NCI-H1092 (cell line): Measurements from ENCODE around the gene CABP4.

Experiments
- DNase-seq: peaks from one replicate; lab custom pipeline; 2025; lab: John Stamatoyannopoulos, UW

The CABP4 gene

GRCh38 chr11:67496113-67496512, 41.0 kb downstream of the CABP4 start:
- DNase-seq: no peak

DNA sequence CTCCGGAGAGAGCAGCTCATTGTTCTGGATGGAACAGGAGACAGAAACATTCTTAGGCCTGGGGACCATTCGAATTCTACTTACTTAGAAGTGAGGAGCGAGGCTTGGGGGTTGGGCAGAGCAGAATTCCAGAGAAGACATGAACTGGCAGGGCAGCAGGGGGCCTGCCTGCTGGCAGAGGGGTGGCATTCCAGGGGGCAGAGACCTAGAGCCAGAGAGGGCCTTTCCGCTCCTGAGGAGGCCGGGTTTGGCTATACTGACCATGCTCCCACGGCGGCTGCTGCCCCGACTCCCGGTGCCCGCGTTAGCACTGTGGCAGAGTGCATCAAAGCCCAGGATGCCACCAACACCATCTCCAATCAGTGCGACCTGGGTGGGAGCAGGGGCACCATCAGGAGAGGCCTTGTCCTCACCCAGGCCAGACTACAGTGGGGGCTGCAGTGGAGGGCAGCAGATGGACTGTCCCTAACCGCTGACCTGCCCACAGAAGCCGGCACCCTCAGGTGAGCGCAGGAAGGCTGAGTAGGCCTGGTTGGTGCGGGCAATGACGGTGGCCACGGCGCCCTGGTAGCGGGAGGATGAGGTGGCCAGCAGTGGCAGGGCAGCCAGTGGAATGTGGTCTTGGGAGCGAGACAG, 42.6 kb downstream of the CABP4 start:
- no peak for DNase-seq

- no peak for DNase-seq
Measured at GRCh38 chr11:67498544-67498972, 43.4 kb downstream of the CABP4 start.

DNA sequence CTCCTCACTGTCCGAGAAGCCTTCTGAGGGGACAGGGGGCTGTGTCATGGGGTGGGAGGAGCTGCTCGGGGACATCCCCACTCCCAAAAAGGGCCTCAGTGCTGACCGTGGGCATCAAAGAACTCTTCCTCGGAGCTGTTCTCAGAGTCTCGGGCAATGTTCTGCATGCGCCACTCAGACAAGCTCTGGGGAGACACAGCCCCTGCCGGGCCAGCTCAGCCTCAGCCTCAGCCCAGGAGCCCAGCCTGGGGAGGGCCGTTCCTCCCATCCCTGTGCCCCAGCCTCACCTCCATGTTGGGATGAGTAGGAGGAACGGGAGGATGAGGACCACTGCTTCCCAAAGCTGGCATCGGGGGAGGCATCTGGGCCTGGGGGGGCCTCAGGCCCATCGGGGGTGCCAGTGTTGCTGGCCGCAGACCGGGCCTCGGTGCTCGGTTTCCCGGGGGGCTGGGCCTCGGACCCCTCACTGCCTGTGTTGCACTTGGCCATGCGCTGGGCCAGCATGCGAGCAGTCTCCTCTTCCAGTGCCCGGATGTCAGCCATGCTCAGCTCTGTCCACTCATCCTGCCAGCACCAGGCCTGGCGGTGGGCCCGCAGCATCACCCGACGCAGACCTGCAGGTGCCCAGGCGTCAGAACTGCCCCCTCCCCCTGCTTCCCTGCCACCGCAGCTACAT, 44.8 kb downstream of the CABP4 start:
- no peak for DNase-seq

- no peak for DNase-seq
Measured at GRCh38 chr11:67500484-67500821, 45.3 kb downstream of the CABP4 start.

GRCh38 chr11:67500831-67501715, 45.9 kb downstream of the CABP4 start:
- DNase-seq: no peak

DNA sequence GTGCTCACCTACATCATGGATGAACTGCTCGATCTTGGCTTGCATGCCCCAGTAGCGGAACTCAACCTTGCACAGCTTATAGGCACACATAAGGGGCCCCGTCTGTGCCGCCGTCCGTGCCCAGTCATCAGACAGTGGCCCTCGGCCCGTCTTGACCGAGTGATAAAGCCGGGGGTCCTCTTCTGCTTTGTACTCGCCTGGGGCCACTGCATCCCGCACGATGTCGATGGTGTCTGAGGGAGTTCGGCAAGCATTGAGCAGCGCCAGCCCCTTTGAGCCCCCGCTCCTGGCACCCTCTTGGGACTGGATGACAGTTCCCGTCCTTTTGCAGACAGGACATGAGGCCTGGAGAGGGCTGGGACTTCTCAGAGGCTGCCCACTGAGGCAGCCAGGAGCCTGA, 46.7 kb downstream of the CABP4 start:
- no peak for DNase-seq

GRCh38 chr11:67502328-67502979, 47.3 kb downstream of the CABP4 start:
- DNase-seq: no peak

DNA sequence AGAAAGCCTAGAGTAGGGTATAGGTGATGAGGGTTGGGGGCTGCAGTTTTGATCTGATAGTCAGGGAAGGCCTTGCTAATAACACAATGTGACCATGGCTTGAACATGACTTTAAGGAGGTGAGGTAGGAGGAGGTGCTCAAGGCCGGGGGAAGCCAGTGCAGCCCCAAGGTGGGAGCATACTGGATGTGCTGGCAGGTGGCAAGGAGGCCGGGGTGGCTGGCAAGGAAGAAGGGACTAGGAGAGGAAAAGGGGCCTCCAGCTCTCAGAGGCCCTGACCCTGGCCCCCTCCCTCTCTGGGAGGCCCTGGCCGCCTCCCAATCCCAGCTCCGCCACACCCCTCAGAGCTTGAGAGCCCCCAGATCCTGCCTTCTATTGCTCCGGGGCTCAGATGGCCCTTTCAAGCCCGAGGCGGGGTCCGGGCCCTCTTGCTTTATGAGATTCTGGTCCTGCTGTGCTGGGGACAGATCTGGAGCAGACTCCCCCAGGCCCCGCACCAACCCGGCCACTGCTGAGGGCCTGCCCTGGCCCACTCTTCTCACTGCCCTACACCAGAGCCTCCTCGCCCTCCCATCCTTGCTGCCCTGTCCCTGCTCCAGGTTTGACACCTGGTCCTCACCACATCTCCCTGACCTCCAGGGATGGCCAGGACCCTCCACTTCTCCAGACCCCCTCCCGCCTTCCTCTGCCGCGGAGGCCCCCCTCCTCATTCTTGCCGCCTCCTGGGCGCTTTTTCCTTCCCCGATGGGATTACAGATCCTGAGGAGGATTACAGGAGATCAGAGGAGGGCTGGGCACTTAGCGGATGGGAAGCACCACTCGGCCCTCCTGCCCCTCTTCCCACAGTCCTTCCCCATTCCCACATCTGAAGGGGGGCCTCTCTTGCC, 48.2 kb downstream of the CABP4 start:
- no peak for DNase-seq

DNA sequence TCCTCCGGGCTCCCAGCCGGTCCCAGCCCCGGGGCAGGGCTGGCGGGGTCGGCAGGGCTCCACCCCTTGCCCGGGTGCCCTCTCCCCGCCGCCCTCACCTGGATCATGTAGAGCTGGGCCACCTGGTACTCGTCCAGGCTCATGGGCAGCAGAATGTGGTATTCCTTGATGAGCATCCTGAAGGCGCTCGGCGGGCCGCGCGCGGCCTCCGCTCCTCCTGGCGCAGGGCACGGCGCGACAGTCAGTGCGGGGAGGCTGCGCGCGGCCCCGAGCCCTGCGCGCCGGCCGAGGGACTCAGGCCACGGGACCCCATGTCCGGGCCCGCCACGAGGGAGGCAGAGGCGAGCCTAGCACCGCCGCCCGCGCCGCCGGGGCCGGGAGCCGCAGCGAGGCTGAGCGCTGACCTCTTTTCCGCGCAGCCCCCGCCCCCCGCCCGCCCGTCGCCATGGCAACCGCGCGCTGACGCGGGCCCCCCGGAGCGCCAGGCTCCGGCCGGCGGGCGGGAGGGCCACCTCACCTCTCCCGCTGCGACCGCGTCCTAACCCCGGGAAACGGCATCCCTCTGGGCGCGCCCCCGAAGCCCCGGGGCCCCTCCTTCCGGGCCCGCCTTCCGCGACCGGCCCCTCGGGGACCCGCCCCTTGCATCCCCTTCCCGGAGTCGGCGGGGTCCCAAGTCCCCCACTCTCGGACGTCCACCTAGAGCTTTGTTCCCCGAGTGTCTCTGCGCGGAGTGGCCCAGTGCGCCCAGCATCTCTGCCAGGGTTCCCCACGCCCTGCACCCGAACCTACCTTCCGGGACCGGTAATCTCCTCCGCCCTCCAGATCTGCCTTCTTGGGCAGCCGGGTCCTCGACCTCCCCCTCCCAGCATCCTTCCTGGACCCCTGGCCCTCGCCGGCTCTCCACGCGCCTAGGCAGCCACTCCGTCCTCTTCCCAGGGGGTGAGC, 49.1 kb downstream of the CABP4 start:
- no peak for DNase-seq

DNA sequence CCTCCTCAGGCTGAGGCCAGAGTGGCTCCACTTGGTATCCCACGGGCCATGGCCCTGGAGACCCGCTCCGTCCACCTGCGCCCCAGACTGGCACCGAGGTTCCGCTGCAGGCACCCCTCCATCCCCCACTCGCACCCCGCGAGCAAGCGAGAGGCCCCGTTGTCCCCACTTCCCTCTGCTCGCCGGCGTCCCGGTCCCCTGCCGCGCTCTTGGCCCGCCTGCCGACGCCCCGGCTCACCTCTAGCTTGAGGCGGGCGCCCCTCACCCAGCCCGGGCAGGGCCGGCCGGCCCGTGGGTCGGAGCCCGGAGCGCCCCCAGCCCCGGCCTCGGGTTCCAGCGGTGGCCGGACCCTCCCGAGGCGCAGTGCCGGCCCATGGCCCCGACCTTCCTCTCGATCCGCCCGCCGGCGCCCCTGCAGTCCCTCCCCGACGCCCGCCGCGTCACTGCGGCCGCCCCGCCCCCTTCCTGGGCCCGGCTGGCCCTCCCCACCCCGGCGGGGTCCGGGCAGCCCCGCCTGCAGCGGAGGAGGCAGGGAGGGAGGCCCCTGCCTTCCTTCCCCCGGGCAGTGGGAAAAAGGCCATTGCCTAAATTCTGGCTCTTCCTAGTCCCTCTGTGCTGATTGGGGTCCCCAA, 49.9 kb downstream of the CABP4 start, which contains the start of gene PITPNM1:
Gene PITPNM1 (minus strand): TSS at position 414 of the 632 bp plus-strand sequence. CDS start 1,183 bp downstream, outside the sequence.
- no peak for DNase-seq

DNA sequence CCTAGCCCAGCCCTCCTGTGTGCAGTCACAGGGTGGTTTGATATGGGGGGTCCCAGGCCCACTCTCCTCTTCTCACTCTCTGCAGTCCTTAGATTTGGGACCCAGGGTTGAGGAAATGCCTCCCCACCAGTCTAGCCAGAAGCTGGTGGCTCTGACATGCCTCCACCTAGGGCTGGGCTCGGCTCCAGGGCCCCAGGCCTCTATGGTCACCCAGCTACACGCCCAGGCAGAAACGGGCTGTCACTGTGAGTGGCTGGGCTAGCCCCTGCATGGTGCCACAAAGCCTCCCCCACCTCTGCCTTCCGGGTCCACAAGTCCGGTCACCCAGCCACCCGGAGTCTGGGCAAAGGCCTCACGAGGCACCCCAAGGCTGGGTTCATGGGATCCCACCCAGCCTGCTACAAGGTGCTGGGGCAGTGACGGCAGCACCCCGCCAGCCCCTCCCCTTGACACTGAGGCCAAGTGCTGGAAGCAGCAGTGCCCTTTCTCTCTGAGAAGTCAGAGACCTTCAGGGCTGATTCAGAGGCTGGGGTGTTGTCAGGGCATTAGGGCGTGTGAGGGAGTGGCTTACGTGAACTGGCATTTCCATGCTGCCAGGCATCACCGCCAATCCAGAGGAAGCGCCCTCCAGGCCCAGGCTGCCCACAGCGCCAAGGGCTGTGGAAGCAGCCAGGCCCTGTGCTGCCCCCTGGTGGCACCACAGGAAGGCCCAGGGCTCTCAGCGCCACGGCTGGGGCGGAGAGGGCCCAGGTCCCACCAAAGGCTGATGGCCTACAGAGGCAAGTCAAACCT, 50.6 kb downstream of the CABP4 start:
- DNase-seq: peak; percentile 82

GRCh38 chr11:67506426-67507051, 51.4 kb downstream of the CABP4 start:
- DNase-seq: no peak

- DNase-seq: no peak
Measured at GRCh38 chr11:67507242-67507863, 52.2 kb downstream of the CABP4 start.

- DNase-seq: peak; percentile 100
Measured at GRCh38 chr11:67507864-67508485, 52.8 kb downstream of the CABP4 start, which contains the start of gene CDK2AP2. Gene CDK2AP2 (minus strand): TSS chr11:67508162. CDS start chr11:67508082, 80 bp downstream.

DNA sequence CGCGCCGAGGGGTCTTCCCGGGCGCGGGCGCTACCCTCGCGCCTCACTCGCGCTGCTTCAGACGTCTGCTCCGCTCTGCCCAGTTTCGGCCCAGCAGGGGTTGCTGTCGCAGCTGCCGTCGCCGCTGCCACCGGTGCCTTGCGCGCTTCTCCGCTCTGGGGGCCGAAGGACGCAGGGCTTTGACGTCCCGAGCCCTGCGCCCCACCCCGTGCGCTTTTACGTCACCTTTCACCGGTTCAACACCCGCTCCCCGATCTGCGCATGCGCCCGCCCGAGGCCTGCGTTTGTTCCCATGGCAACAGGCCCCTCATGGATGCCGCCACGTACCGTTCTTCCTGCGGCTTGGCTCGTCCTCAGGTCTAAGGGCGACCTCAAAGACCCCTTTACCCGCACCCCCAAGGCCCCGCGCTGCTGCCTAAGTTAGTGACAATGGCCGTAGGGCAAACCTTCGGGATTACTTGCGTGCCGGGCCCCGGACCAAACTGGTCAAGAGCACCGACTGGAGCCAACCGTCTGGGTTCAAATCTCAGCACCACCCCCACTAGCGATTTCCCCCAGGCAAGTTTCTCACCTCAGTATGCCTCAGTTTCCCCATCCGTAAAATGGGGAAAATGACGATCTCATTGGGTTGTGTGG, 53.5 kb downstream of the CABP4 start:
- DNase-seq: peak; percentile 99

- no peak for DNase-seq
Measured at GRCh38 chr11:67510023-67510345, 54.8 kb downstream of the CABP4 start.
